Liver (tissue), 3 donors: Measurements from ENCODE around the gene SKIC8.

Experiments
- CTCF ChIP-seq: fragments of 150-350 bp; IDR thresholded peaks from 2 replicates; pipeline ENCODE4 v1.5.1; 2017; ENCODE audit warnings: improper control_type of control experiment, low read depth, low read length; ENCODE audit not compliant: missing input control
- FOXA1 ChIP-seq: IDR thresholded peaks from 2 replicates; pipeline ENCODE4 v1.6.1; 2016; ENCODE audit warnings: antibody characterized with exemption
- FOXA2 ChIP-seq: IDR thresholded peaks from 2 replicates; pipeline ENCODE4 v1.6.1; 2016; ENCODE audit warnings: antibody characterized with exemption
- RAD21 ChIP-seq, 2 donors: IDR thresholded peaks; 2 replicates each; pipeline ENCODE4 v1.6.1; 2016; ENCODE audit warnings: antibody characterized with exemption in 2 of 2, mild to moderate bottlenecking in 2 of 2
- SP1 ChIP-seq: IDR thresholded peaks from 2 replicates; pipeline ENCODE4 v1.6.1; 2018; ENCODE audit warnings: antibody characterized with exemption, mild to moderate bottlenecking
- TF ChIP-seq, protein P1 (sequence below): IDR thresholded peaks from 2 replicates; pipeline ENCODE4 v1.6.1; 2016; ENCODE audit warnings: antibody characterized with exemption
- donor health status: healthy.
- donor health status: healthy.

DNA sequence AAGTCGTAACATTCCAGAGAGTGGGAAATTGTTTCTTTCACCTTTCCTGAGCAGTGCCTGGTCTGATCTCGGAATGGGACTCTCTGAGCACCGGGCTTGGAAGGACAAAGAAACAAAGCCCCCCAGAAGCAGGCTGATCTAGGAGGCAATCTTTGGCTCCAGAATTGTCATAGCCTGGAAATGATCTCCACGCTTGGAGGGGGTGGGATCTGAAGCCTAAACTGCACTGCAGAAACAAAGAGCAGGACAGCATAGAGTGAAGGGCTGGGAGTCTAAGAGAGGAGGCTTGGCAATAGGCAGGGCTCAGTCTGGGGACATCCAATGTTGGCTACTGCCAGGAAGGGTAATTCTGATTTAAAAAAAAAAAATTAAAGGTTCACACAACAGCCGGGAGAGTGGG is 42.6 kb upstream of the SKIC8 start:
- no peak for TF ChIP-seq CTCF
- TF ChIP-seq RAD21 (IDR thresholded peaks at IDR 0.05), result no peak
- TF ChIP-seq, protein P1, sequence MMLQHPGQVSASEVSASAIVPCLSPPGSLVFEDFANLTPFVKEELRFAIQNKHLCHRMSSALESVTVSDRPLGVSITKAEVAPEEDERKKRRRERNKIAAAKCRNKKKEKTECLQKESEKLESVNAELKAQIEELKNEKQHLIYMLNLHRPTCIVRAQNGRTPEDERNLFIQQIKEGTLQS, result no peak
- TF ChIP-seq FOXA1, result no peak
- no peak for TF ChIP-seq SP1
- no peak for TF ChIP-seq FOXA2
